HuH-7 (cell line): Measurements from ENCODE around the gene WDR90.
A peak's percentile ranks its signal among the peaks of the same experiment; 100 is the strongest.

Experiments used
- DNase-seq: peaks from one replicate; pipeline ENCODE4 v3.0.0; 2011; ENCODE audit warnings: low spot score

Gene WDR90

GRCh38 chr16:648781-649589, at the start of gene WDR90:
WDR90 (plus strand) TSS chr16:649365; CDS start chr16:649417, 52 bp downstream.
- DNase-seq = peak; percentile 94

- DNase-seq = peak; percentile 39
Observed at GRCh38 chr16:600781-601180, 48.4 kb upstream of the WDR90 start.

DNA sequence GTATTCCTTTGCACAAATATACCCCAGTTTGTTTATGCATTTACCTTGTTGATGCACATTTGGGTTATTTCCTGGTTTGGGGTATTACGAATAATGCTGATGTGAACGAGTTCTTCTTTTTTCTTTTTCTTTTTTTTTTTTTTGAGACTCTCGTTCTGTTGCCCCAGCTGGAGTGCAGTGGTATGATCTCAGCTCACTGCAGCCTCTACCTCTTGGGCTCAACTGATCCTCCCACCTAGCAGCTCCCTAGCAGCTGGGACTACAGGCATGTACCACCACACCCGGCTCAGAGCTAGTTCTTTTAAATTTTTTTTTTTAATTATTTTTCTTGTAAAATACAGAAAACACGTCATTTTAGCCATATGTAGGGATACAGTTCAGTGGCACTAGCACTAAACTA, 45.2 kb upstream of the WDR90 start:
- DNase-seq = no peak

DNA sequence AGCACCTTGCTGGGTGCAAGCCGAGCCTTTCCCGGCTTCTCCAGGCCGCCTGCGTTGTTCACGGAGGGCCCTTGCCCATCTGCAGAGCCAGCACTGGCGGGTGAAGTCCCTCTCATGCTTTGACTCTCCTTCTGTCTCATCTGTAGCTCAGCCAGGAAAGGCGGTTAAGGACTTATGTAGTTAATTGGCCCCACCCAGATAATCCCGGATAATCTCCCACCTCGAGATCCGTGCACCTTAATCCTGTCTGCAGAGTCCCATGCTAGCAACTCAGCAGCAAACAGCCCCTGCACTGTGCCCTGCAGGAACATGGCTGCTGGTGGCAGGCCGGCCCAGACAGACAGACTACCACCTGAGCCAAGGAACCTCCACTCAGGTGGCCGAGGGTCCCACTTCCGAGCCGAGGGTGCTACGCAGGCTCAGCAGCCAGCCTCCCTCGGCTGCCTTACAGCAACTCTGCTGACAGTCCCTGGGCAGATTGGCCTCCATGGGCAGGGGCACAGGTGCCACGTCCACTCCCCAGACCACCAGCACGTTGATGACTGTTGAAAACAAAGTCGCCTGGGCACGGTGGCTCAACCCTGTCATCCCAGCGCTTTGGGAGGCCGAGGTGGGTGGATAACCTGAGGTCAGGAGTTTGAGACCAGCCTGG, 42.4 kb upstream of the WDR90 start:
- no peak for DNase-seq

DNA sequence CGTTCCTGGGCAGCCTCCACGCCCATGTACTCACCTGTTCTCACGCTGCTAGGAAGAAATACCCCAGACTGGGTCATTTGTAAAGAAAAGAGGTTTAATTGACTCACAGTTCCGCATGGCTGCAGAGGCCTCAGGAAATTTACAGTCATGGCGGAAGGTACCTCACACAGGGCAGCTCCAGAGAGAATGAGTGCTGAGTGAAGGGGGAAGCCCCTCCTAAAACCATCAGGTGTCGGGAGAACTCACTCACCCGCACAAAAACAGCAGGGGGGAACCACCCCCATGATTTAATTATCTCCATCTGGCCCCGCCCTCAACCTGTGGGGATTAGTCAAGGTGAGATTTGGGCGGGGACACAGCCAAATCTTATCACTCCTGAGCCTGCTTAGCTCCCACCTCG, 41.1 kb upstream of the WDR90 start:
- DNase-seq = no peak

GRCh38 chr16:609316-609715, 39.8 kb upstream of the WDR90 start:
- DNase-seq = no peak

GRCh38 chr16:609984-610383, 39.2 kb upstream of the WDR90 start:
- DNase-seq = no peak

DNA sequence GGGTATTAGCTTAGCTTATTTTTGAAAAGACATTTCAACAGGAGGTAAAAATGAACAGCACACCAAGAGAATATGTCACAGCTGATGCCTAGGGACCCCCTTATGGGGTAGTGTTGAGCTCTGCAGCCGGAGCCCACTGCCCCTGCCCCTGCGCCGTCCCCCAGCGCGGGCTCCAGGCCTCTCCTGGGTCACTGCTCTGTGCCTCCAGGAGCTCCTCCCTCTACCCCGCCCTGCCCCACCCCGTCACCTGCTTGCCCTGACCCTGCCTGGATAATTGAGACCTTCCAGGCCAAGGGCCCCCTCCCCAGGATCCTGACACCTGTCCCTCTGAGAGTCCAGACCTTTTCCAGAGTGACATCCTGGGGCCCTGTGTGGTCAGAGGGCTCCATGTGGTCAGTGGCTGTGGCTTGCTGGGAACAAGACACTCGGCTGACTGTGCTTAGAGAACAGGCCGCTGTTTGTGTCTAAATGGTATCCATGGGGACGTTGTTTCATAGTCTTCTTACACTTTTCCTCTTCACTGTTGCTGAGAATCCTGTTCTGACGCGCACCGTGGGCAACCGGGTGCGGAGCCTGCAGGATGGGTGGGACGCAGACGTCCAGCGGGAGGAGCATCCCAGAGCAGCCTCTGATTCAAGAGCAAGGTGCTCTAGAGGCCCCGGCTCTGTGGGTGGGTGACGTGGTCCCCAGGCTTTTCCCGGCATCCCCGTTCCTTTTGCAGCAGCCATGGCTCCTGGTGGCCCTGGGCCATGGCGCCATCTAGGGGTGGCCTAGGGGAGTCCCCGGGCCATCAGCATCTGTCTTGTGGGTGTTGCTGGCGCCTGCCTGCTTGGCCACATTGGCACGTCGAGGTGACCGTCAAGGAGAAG, 38.4 kb upstream of the WDR90 start:
- DNase-seq = peak; percentile 59

DNA sequence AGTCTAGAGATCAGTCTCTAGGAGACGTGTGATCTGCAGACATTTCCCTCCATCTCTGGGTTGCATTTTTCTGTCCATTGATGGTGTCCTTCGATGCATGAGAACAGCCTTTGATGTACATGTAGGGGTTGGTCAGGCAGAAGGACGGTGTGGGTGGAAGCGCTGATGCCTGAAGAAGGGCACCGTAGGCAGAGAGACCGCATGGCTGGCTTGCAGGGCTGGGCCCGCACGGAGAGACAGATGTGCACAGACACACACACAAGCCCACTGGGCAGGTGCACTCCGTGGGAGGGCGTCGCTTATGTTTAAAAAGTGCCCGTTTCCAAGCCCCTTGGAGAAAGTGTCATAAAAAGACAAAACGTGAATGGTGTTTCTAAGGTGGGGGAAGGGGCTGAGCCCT, 34.0 kb upstream of the WDR90 start:
- DNase-seq = no peak

GRCh38 chr16:616733-617586, 32.2 kb upstream of the WDR90 start:
- DNase-seq = no peak

DNA sequence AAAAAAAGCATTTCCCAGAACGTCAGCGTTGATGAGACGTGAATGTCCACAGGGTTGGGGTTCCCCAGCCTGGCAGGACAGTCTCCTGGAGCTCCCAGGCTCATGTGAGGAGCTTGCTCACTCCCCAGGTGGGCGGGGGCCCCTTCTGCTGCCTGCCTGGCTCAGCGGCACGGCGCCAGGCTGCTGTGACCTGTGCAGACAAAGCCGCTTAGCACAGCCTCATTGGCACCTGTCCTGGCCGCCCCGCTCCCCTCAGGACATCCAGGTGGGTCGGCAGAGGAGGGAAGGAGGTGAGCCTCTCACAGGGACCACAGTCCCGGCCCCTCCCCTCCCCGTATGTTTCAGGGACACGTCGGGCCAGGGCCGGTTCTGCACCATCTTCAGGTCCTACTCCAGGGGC, 31.3 kb upstream of the WDR90 start:
- no peak for DNase-seq

DNA sequence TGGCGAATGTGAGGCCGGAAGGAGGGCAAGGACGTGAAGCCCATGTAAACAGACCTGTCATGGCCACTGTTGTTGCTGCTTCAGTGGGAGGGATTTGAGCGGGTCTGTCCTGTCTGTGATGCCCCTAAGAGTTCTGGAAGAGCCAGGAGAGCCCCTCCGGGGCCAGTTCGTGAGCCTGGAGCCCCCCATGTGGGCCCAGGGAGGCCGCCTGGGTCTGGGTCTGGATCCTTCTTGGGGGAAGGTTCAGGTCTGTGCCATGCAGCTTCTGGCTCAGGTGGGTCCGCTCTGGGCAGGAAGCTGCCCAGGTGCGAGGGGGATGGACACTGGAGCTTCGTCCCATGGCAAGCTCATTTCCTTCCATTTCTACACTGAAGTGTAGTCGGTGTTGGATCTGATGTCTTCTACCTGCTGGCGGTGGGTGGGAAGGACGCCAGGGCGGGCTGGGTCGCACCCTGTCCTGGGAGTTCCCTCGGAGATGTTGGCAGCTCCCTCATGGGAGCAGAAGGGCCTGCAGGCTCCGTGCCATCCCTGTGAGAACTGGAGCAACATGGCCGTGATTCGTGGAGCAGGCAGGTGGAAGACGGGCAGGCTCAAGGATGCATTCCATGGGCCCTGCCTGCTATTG, 29.6 kb upstream of the WDR90 start:
- no peak for DNase-seq

GRCh38 chr16:620700-621525, 28.3 kb upstream of the WDR90 start:
- no peak for DNase-seq

DNA sequence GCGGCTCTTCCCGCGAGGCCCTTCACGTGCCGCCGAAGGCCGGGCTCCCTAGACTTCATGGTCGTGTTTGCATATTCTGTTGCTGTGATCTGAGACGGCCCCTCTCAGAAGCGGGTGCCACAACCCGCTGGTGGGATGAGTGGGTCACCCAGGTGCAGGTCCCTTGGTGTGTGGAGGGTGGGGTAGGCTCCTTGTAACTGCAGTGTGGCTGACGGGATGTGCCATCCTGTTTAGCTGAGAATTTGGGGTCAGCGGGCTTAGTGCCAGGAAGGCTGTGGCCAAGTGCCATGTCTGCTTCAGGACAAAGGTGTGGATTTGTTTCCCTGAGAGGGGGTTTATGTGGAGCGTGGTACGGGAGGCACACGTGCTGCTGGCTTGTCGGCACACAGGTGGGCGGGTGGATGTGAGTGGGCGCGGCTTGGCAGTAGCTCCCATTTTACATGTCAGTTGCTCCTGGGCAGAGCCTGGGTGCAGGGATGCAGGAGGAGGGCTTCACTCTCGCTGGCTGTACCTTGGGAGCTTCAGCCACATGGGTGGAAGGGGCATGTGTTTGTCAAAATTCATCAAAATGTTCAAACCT, 27.5 kb upstream of the WDR90 start:
- DNase-seq = no peak

DNA sequence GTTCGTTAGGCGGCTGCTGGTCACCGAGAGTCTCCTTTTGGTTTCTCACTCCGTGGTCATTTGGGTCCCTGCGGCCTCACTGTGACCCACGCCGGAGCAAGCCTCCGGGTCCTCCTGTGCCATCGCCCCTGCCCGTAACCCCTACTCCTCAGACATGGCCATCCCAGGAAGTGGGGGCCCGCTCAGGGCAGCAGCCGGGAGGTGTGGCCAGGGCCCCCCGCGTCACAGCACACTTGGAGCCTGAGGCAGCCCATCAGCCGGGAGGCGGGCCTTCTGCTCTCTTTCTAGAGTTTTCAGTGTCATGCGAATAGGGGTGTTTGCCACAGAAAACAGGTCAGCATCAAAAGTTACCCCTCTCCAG, 26.3 kb upstream of the WDR90 start:
- no peak for DNase-seq

DNA sequence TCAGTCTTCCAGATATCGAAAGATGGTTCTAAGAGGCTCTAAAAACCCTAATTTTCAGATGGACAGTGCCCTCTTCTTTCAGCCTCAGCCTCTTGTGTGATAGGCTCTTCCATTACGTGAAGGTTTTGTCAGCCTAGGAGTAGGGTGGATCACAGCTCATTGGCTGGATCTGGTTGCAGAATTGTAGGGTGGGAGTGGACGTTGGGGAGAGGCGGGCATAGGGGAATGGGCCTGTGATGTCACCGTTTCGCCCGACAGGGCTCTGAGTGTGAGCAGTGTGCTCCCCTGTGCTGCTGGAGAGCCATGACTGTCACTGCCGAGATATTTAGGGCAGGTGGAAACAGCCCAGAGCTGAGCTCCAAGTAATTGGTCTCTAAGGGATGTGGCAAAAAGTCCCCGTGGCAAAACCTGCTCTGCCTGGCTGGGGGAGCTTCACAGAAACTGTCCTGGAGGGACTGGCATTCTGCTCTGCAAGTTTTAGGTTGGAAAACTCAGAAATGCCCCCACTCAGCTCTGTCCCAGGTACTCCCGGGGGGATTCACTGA, 24.6 kb upstream of the WDR90 start:
- no peak for DNase-seq

DNA sequence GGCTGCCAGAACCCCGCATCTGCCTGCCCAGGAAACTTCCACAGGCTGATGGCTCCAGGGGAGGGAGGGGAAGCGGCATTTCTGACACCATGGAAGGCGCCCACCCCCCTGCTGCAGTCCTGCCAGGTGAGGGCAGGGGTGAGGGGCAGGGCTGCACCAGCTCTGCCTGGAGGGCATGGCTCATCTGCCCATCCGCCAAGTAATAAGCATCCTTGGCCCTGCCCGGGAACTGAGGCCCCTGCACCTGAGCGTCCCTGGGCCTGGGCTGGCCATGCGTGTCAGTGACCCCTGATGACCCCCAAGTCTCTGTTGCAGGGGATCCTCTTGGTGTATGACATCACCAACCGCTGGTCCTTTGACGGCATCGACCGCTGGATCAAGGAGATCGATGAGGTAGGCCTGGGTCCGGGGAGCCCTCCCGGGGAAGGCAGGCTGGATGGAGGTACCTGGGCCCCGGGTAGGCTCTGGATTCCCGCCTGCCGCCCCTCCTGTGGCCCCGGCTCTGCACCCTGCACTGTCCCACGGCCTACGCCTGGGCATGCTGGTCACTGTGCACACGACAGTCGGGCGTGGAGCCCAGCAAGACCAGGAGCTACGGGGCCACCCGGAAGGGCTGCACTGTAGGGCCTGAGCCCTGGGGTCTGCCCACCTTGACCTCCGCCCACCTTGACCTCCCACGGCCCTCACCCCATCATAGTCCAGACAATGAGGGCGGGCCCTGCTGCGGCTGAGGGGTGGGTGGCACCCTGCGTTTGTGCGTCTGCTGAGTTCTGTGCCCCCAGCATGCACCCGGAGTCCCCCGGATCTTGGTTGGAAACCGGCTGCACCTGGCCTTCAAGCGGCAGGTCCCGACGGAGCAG, 23.8 kb upstream of the WDR90 start:
- no peak for DNase-seq

DNA sequence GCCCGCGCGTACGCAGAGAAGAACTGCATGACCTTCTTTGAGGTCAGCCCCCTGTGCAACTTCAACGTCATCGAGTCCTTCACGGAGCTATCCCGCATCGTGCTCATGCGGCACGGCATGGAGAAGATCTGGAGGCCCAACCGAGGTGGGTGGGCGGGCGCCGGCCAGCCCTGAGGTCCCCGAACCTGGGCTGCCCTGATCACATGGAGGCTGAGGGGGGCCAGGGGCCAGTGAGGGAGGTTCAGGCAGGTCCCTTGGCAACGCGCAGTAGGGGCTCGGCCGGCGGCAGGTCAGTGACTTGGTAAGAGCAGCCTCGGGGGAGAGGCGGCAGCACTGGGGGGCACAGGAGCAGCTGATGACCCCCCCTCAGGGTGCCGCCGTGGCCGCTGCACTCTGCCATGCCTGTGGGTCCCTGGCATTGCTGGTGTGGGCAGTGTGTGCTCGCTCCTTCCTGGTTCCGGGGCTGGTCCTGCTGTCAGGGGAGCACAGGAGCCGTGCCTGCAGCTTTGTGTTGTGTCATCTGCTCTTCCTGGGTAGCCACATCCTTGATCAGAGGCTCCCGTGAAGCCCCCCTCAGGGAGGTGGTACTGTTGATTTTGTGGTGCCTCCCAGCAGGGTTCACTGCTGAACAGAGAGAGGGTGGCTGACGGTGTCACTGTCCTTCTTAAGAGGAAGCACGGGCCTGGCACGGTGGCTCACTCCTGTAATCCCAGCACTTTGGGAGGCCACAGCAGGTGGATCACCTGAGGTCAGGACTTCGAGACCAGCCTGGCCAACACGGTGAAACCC, 23.0 kb upstream of the WDR90 start:
- no peak for DNase-seq
